Glutamatergic neuron (in vitro differentiated cells): ENCODE data around the gene MAPK8IP3. TPM values are rescaled to one million over a fixed set of nuclear protein-coding genes. Genes with fewer than 3 reads are reported as not detected.

Experiments
- DNase-seq: peaks from one replicate; pipeline ENCODE4 v3.0.0; 2022
- H3K27ac Mint-ChIP-seq: one replicate; pipeline ENCODE4 v1.8.0; 2020; ENCODE audit warnings: mild to moderate bottlenecking, mixed read lengths, inconsistent platforms; ENCODE audit not compliant: unreplicated experiment
- H3K27me3 Mint-ChIP-seq: one replicate; pipeline ENCODE4 v1.8.0; 2020; ENCODE audit warnings: mild to moderate bottlenecking, moderate library complexity, mixed read lengths, inconsistent platforms; ENCODE audit not compliant: unreplicated experiment
- H3K36me3 Mint-ChIP-seq: one replicate; pipeline ENCODE4 v1.8.0; 2020; ENCODE audit warnings: mild to moderate bottlenecking, mixed read lengths, inconsistent platforms; ENCODE audit not compliant: unreplicated experiment
- H3K4me1 Mint-ChIP-seq: one replicate; pipeline ENCODE4 v1.8.0; 2020; ENCODE audit warnings: mild to moderate bottlenecking, low read depth, mixed read lengths, inconsistent platforms; ENCODE audit not compliant: unreplicated experiment
- H3K4me3 Mint-ChIP-seq: one replicate; pipeline ENCODE4 v1.8.0; 2020; ENCODE audit warnings: mild to moderate bottlenecking, mixed read lengths, inconsistent platforms; ENCODE audit not compliant: unreplicated experiment
- H3K9me3 Mint-ChIP-seq: one replicate; pipeline ENCODE4 v1.8.0; 2020; ENCODE audit warnings: mild to moderate bottlenecking, moderate library complexity, mixed read lengths, inconsistent platforms; ENCODE audit not compliant: unreplicated experiment
- total RNA-seq: library from RNA; stranded (reverse); fragmentation: NEBNext Ultra II Directional; extraction: Animal tissue kit (Norgen Biotek cat#: 25700); gene quantifications from one replicate; pipeline ENCODE4 v1.2.1, GENCODE V29; 2021; ENCODE audit not compliant: unreplicated experiment
- TF ChIP-seq, protein P1 (sequence below): fragments of 200-600 bp; sonication (generic); IDR thresholded peaks from one replicate; pipeline ENCODE4 v1.5.0; 2021; ENCODE audit not compliant: partially characterized antibody, unreplicated experiment

MAPK8IP3 gene
- total RNA-seq, 1 donor from 2014 or later: 281 TPM

DNA sequence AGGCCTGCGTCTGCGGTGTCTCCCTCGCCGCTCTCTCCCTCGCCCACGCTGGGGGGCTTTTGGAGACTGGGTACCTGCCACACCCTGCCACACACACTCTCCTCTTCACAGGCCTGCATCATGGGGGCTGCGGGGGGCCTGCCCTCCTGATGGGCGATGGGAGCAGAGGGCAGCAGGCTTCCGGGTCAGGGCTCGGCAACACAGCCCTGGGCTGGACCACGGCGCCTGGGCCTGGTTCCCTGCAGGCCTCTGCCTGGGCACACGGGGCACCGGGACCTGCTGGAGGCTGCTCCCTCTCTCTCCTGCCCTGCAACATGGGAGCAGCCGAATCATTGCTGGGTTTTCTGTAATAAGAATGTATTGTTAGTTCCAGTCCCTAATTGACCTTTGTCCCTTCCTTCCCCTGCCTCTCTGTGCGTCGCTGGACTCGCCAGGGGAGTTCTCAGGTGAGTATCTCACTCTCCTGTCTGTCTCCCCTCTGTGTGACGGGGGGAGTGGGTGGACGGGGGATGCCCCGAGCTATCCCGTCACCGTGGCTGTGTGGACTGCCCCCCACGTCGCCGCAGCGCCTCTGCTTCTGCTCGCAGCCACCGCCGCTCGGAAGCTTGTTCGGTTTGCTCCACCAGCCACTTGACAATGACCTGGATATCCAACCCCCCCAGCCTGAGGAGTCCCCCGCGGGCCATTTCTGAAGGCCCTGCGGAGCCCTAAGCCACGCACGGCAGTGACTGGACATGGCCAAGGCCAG is 51.9 kb downstream of the MAPK8IP3 start:
- H3K4me3 Mint-ChIP-seq: peak overlapping the region; percentile 25
- H3K9me3 Mint-ChIP-seq: peaks cover 13% of the 10 kb centered on the region
- H3K27ac Mint-ChIP-seq: no peak overlapping the region
- peaks cover 10% of the 10 kb centered on the region for H3K27me3 Mint-ChIP-seq
- no peak for DNase-seq
- H3K36me3 Mint-ChIP-seq: no peaks in the 10 kb centered on the region
- H3K4me1 Mint-ChIP-seq: peaks cover 6% of the 10 kb centered on the region
- TF ChIP-seq, protein P1, sequence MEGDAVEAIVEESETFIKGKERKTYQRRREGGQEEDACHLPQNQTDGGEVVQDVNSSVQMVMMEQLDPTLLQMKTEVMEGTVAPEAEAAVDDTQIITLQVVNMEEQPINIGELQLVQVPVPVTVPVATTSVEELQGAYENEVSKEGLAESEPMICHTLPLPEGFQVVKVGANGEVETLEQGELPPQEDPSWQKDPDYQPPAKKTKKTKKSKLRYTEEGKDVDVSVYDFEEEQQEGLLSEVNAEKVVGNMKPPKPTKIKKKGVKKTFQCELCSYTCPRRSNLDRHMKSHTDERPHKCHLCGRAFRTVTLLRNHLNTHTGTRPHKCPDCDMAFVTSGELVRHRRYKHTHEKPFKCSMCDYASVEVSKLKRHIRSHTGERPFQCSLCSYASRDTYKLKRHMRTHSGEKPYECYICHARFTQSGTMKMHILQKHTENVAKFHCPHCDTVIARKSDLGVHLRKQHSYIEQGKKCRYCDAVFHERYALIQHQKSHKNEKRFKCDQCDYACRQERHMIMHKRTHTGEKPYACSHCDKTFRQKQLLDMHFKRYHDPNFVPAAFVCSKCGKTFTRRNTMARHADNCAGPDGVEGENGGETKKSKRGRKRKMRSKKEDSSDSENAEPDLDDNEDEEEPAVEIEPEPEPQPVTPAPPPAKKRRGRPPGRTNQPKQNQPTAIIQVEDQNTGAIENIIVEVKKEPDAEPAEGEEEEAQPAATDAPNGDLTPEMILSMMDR: no peak

DNA sequence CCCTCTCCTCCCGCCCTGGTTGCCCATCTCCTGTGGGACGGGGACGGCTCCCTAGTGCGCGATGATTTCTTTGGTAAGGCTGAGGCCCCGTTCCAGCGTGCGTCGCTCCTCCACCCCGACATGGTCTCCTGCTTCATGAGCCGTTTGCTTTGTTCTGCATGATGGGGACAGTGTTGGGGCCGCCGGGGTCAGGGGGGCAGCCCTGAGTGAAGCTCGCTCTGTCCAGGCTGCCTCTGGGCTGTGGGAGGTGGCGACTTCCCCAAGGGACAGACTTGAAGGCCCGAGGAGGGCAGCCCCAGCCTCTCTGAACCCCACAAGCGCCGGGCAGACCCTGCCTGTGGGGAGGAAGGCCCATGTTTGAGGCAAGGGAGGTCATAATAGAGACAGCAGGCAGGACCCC is 52.9 kb downstream of the MAPK8IP3 start:
- Mint-ChIP-seq H3K4me1 (peaks cover 6% of the 10 kb centered on the region), H3K4me3 (no peak overlapping the region), H3K27ac (no peak overlapping the region), H3K9me3 (peaks cover 11% of the 10 kb centered on the region), H3K27me3 (peaks cover 10% of the 10 kb centered on the region), H3K36me3 (no peaks in the 10 kb centered on the region)
- TF ChIP-seq, protein P1: no peak
- DNase-seq: no peak

DNA sequence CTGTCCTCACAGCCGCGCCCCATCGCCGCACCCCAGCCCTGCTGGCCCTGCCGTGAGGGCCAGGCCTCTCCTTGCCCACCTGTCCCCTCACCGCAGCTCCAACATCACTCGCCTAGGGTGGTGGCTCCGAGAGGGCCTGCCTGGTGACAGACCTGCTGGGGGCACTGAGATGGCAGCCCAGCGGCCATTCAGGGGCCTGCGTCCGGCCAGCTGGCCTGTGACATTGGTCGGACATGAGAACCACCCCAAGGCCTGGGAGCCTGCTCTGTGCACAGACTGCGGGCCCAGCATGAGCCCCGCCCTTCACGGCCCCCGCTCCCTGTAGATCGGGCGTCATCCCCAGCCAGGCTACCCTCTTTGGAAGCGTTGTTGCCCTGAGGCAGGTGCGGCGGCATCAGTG is 53.5 kb downstream of the MAPK8IP3 start:
- Mint-ChIP-seq H3K27me3 (peaks cover 10% of the 10 kb centered on the region), H3K4me1 (peaks cover 6% of the 10 kb centered on the region), H3K9me3 (peaks cover 10% of the 10 kb centered on the region), H3K27ac (no peak overlapping the region), H3K4me3 (no peak overlapping the region), H3K36me3 (no peaks in the 10 kb centered on the region)
- peak; percentile 11 for DNase-seq
- TF ChIP-seq, protein P1: no peak

DNA sequence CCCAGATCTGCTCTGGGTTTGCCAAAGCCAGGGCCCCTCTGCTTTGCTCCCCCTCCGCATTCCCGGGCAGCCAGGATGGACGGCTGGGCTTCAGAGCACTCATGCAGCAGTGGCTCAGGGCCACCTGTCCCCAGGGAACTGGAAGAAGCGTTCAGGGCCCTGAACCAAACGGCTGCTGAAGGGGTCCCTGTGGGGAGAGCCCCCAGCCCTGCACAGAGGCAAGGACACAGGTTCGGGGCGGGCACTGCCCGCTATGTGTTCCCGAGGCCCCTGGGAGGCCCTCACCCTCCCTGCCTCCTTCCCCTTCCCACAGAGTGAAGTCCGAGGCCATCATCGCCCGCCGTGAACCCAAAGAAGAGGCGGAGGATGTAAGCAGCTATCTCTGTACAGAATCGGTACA is 54.9 kb downstream of the MAPK8IP3 start:
- DNase-seq: no peak
- peaks cover 5% of the 10 kb centered on the region for H3K9me3 Mint-ChIP-seq
- H3K36me3 Mint-ChIP-seq: no peaks in the 10 kb centered on the region
- no peak overlapping the region for H3K4me3 Mint-ChIP-seq
- TF ChIP-seq, protein P1: no peak
- H3K27me3 Mint-ChIP-seq: peaks cover 9% of the 10 kb centered on the region
- peaks cover 6% of the 10 kb centered on the region for H3K4me1 Mint-ChIP-seq
- peak overlapping the region; percentile 69 for H3K27ac Mint-ChIP-seq

GRCh38 chr16:1761751-1762150 is 55.8 kb downstream of the MAPK8IP3 start:
- TF ChIP-seq, protein P1: no peak
- Mint-ChIP-seq H3K27me3 (peaks cover 5% of the 10 kb centered on the region), H3K27ac (peak overlapping the region; percentile 33), H3K4me1 (peaks cover 6% of the 10 kb centered on the region), H3K9me3 (peaks cover 5% of the 10 kb centered on the region), H3K36me3 (no peaks in the 10 kb centered on the region), H3K4me3 (no peak overlapping the region)
- DNase-seq: no peak
